ENCODE data around the gene MRPL27.

The MRPL27 gene

GRCh38 chr17:50382931-50383330 lies 9.9 kb upstream of the MRPL27 start:
- no peak for DNase-seq

DNA sequence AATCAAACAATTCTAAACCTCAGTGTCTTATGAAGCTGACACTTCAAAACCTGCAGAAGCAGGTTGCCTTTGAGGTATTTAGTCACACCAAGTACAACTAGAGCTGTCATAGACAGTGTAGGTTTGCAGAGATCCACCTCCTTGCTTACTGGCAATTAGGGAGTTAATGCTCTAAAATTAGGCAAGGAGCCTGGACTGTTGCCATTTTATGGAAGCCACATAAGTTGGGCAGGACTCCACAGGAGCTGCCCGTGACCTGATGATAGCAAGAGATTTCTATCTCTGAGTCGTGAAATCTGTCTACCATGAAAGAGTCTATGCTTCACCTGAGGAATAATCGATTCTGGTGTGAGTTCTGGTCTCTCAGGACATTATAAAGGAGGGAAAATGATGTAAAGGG lies 8.9 kb upstream of the MRPL27 start:
- DNase-seq: no peak

DNA sequence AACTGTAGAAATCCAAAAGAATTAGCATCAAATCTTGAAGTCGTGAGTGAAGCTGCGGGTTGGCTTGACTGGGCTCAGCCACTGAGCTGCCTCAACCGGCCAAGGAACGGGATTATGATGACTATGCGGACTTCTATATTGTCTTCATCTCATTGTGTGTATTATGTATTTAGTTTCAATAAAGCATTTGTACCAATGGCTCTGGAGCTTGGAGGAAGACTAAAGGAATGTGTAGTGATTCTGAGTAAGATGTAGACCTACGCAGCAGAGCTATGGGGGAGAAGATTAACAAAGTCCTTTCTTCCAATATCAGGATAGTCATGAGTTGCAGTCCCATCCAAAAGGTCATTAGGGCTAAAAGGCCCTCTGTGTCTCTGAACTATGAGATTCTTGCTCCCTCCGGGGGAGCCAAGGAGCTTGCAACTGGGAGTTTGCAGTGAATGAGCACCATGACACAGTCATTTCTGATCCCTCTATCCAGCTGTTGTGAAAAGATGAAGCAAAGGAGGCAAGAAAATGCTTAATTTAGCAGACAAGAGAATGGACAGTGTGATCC lies 8.4 kb upstream of the MRPL27 start:
- DNase-seq: no peak

- no peak for DNase-seq
Observed at GRCh38 chr17:50380369-50381259, 7.6 kb upstream of the MRPL27 start.

DNA sequence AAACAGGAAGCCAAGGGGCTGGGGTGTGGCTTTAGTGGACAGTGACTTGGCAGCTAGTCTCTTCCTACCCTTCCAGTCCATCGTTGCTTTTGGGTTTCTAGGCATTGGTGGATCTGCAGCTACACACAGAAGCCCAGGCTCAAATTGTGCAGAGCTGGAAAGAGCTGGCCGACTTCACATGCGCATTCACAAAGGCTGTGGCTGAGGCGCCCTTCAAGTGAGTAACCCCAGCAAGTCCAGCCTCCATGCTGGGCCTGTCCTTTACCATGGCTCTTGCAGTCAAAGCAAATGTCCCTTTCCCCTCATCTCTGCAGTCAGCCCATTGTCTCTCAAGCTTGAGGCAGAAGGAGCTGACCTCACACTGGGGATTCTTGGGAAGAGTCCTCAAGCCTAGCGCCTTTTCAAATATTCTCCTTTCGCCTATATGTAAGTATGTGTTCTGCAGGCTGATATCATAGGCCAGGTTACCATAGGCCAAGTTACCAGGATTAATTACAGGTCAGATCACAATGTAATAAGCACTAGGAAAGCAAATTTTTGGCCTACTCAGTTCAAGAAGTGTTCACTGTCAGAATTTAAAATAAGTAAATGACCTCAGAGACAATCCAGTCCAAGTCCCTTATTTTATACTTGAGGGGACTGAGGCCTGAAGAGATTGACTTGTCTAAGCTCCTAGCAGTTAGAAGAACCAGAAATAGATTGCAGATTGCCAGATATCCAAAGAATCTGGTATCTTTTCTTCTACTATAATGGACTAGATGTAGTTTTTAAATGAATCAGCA lies 6.6 kb upstream of the MRPL27 start:
- DNase-seq: no peak

GRCh38 chr17:50375858-50376538 lies 3.0 kb upstream of the MRPL27 start:
- no peak for DNase-seq

DNA sequence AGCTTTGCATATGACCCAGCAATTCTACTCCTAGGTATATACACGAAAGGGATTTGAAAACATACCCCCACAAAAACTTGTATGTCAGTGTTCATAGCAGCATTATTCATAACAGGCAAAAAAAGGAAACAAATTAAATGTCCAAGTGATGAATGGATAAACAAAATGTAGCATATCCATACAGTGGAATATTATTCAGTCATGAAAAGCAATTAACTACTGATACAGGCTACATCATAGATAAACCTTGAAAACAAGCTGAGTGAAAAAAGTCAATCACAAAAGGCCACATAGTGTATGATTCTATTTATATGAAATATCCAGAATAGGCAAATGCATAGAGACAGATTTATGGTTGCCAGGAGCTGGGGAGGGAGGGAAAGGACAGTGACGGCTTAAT lies 721 bp upstream of the MRPL27 start:
- DNase-seq: no peak

DNA sequence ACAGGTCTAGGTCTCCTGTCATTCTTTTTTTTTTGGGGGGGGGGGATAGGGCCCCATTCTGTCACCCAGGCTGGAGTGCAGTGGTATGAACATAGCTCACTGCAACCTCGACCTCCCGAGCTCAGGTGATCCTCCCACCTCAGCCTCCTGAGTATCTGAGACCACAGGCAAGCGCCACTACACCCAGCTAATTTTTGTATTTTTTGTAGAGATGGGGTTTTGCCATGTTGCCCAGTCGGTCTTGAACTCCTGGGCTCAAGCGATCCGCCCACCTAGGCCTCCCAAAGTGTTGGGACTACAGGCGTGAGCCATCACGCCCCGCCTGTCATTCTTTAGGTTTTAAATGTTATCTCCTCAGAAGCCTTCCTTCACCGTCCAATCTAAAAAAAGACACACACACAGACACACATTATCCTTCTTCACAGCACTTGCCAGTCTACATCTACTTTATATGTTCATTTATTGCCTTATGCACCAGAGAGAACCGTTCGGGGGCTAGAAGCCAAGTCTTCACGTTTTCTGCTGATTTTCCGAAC lies 694 bp downstream of the MRPL27 start:
- no peak for DNase-seq

DNA sequence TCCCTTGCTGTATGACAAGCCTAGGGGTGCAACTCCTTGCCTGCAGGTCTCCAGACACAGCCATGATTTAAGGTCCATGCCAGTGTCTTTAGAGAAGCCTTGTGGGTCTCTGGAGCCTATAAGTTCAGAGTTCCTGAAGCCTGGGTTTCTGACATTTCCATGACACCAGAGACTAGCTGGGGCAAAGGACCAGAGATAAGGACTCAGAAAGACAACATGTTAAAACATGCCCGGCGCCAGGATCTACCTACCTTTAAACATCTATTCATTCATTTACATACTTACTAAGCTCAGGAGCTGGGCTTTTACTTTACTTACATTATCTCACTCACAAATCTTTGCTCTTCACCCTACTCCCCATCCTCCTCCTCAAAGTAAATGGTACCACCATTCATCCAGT lies 1.5 kb downstream of the MRPL27 start:
- no peak for DNase-seq

- DNase-seq: no peak
Observed at GRCh38 chr17:50370052-50370451, 2.9 kb downstream of the MRPL27 start.

DNA sequence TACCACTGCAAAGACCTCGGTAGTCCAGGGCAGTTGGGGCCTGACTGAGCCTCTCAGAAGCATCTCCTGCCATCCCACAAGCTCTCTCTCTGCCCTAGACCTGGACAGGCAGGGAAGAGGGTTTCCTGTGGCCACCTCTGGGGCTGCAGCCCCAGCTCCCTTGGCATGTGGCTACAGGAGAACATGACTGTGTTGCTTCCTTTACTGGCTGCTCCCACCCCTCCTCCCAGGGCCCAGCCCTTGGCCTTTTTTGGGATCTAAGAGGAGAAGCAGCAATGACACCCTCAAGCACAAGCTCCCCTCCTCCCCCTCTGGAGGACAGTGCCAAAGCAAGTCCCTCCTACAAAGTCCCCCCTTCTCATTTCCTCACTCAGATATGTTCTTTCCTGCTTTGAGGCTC lies 5.6 kb downstream of the MRPL27 start:
- no peak for DNase-seq

DNA sequence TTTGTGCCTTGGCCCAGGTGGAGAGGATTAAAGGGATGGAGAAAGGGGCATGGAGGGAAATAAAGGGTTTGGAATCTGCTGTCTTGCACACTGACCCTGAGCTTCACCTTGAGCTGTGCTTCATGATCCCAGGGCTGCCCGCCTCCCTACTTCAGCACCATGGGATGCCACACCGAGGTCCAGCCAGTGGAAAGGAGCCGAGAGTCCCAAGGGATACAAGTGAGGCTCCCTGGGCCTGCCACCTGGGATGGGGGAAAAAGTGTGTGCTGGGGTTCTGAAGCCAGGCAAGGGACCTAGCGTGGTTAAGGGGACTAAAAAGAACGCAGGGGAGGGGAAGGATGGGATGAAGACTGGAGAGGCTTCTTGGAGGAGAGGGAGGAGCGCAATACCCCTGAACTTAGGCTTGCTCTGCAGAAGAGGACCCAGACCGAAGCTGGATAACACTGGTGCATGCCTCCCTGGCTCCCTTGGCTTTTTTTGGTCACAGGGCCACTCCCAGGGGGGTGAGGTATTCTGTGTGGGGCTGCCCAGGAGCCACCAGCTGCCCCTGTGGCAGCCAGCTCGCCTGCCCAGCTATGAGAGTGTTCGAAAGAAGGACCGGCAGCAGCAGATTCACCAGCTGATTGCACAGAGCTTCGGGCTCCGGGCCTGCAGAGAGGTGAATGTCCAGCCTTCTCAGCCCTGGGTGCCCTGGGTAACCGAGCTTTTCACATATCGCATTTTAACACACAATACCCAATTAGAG lies 7.2 kb downstream of the MRPL27 start:
- no peak for DNase-seq

DNA sequence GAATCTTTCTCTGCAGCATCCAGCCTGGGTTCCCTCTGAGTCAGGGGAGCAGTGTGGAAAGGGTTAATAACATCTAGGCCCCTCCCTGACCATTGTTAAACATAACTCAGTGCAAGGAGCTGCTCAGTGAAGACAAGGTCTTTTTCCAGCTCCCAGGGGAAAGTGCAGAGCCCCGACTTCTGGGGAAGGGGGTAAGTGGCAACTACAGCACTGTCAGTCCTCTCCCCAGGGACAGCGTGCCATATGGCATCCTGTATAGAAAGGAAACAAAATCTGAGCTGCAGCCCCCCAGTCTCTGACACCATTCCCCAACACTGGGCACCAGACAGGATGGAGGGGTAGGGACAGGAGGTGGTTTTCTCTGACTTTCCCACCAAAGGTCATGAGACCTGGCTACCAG lies 7.8 kb downstream of the MRPL27 start:
- DNase-seq: no peak

GRCh38 chr17:50364715-50365114 lies 8.3 kb downstream of the MRPL27 start:
- peak; percentile 31 for DNase-seq

GRCh38 chr17:50364061-50364458 lies 8.9 kb downstream of the MRPL27 start:
- DNase-seq: no peak

DNA sequence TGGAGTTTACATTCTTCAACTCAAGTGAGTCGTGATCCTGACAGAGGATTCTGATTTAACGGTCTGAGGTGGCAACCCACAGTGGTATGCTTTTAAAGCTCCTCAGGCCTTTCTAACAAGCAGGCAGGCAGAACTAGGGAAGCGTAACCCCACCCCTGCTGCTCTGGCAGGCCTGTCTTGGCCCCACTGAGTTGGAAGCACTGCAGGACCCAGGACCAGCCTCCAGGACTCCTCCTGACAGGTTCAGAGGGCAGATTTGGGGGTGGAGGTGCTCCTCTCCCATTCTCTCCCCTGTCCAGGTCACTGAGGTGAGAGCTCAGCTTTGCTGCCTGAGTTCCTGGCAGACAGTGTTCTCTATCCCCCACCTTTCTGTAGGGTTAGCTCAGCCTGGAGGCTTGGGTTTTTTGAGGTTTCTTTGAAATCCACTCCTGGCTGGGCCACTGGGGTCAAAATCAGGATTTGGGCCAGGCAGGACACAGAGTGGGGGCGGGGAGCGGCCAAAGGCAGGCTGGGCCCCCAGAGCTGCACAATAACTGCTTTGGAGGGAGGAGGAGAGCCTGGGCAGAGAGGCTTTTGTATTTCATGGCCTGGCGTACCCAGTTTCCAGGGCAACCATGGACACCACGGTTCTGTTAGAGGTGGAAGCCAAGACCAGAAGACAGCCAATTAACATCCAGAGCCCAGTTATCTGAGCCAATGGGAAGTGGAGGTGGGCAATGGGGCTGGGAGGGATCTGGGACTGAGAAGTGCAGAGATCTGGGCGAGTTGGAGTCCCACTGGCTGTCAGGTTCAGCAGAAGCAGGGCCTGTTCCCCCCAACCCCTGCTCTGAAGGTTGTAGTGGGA lies 9.5 kb downstream of the MRPL27 start:
- DNase-seq: peak; percentile 22

DNA sequence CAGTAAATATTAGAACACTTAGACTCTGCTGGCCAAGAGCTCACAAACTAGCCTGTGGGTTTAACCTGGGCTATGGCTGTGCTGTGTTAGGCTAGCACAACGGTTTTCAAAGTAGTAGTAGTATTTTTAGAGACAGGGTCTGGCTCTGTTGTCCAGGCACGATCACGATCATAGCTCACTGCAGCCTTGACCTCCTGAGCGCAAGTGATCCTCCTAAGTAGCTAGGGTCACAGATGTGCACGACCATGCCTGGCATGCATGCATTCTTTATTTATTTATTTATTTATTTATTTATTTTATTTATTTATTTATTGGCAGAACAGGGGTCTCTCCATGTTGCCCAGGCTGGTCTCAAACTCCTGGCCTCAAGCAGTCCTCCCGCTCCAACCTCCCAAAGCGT lies 10.3 kb downstream of the MRPL27 start:
- DNase-seq: no peak

GRCh38 chr17:50361561-50362480 lies 11.2 kb downstream of the MRPL27 start:
- DNase-seq: peak; percentile 66

DNA sequence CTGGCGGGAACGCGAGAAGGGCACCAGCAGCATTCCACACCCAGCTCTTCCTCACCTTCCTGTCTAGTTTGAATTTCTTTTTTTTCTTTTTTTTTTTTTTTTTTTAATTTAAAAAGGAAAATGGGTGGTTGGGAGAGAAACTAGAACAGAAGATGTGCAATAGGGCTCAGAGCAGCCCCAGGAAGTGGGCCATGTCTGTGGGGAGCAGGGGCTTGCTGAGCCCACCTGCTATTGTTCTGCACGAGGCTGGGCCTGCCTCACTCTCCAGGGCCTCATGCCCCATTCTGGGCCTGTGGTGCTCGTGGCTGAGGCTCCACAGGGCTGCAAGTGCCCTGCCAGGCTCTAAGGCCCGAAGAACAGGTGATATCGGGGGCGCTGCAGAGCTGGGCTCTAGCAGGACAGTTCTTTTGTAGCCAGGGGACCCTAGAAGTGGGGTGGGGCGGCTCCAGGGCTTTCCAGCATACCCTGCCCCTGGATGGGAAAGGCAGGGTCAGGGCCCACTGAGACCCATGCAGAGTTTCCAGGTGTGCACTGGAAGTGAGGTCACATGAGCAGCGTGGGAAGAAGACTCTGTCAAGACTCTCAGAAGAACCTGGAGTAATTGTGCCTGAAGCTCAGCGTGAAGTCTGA lies 12.4 kb downstream of the MRPL27 start:
- DNase-seq: no peak

- DNase-seq: no peak
Observed at GRCh38 chr17:50359998-50360461, 13.0 kb downstream of the MRPL27 start.
